ENCODE data around the gene ANKMY1. TPM values are rescaled to one million over a fixed set of nuclear protein-coding genes. Genes with fewer than 3 reads are reported as not detected.

ANKMY1 gene
- total and polyA plus RNA-seq, 4 donors: 9.3 to 34.8 (median 14.8) TPM

DNA sequence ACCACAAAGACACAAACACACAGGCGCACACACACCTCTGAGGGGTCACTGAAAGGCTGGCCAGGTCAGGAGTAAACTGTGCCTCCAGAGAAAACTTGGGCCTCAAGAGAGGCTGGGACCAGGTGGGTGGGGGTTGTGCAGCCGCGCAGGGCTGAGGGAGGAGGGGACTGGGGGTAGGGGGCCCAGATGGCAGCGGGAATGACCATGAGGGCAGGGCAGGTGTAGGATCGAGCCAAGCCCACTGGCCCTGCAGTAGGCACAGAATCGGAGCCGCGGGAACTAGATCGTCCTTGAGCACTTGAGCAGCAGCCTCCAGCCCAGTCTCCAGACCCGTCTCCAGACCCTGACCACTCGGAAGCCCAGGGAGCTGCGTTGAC is 36.8 kb downstream of the ANKMY1 start:
- no peak overlapping the region for H3K9ac ChIP-seq (ENCODE audit: insufficient read depth in 1 of 2, low read length in 2 of 2)
- H3K4me1 ChIP-seq (ENCODE audit: control insufficient read depth in 5 of 5, insufficient read depth in 5 of 5, low read length in 5 of 5): peaks cover 0 to 13% (median 3%) of the 10 kb centered on the region in 5 donors
- DNase-seq (no peak), ATAC-seq (ENCODE audit: insufficient read depth, low FRiP score) (no peak)
- H3K27me3 ChIP-seq (ENCODE audit: control insufficient read depth in 3 of 3, insufficient read depth in 3 of 3, low read length in 2 of 3): peaks cover 0 to 11% (median 5%) of the 10 kb centered on the region in 3 donors
- H3K9me3 ChIP-seq (ENCODE audit: control insufficient read depth in 4 of 4, insufficient read depth in 3 of 4, low read length in 3 of 4): peaks cover 0 to 8% (median under 1%) of the 10 kb centered on the region in 4 donors
- no peak overlapping the region for H3K27ac ChIP-seq (ENCODE audit: low read depth in 1 of 2, low read length in 1 of 2)
- WGBS, 2 donors: 93 to 95% methylated on average over 12 of the region's 12 CpGs
- H3K4me3 ChIP-seq: no peak overlapping the region
- H3K36me3 ChIP-seq (ENCODE audit: control insufficient read depth in 4 of 4, insufficient read depth in 4 of 4, low read length in 4 of 4): peaks cover 0 to 11% (median 6%) of the 10 kb centered on the region in 4 donors
- TF ChIP-seq, protein P1, sequence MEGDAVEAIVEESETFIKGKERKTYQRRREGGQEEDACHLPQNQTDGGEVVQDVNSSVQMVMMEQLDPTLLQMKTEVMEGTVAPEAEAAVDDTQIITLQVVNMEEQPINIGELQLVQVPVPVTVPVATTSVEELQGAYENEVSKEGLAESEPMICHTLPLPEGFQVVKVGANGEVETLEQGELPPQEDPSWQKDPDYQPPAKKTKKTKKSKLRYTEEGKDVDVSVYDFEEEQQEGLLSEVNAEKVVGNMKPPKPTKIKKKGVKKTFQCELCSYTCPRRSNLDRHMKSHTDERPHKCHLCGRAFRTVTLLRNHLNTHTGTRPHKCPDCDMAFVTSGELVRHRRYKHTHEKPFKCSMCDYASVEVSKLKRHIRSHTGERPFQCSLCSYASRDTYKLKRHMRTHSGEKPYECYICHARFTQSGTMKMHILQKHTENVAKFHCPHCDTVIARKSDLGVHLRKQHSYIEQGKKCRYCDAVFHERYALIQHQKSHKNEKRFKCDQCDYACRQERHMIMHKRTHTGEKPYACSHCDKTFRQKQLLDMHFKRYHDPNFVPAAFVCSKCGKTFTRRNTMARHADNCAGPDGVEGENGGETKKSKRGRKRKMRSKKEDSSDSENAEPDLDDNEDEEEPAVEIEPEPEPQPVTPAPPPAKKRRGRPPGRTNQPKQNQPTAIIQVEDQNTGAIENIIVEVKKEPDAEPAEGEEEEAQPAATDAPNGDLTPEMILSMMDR (IDR thresholded peaks at IDR 0.05; ENCODE audit: control extremely low read depth, extremely low read depth): no peak

GRCh38 chr2:240520130-240520973 is 37.4 kb downstream of the ANKMY1 start:
- H3K36me3 ChIP-seq (ENCODE audit: control insufficient read depth in 4 of 4, insufficient read depth in 4 of 4, low read length in 4 of 4): peaks cover 0 to 10% (median 1%) of the 10 kb centered on the region in 4 donors
- no peak overlapping the region for H3K4me3 ChIP-seq
- H3K4me1 ChIP-seq (ENCODE audit: control insufficient read depth in 5 of 5, insufficient read depth in 5 of 5, low read length in 5 of 5): peaks cover 0 to 13% (median 3%) of the 10 kb centered on the region in 5 donors
- 34 to 35% methylated on average over 48 to 52 of the region's 52 CpGs for WGBS, 2 donors
- no peak overlapping the region for H3K27ac ChIP-seq (ENCODE audit: low read depth in 1 of 2, low read length in 1 of 2)
- ATAC-seq (ENCODE audit: insufficient read depth, low FRiP score) (no peak), DNase-seq (no peak)
- peaks cover 0 to 11% (median 5%) of the 10 kb centered on the region in 3 donors for H3K27me3 ChIP-seq (ENCODE audit: control insufficient read depth in 3 of 3, insufficient read depth in 3 of 3, low read length in 2 of 3)
- TF ChIP-seq, protein P1 (IDR thresholded peaks at IDR 0.05; ENCODE audit: control extremely low read depth, extremely low read depth): no peak
- H3K9ac ChIP-seq (ENCODE audit: insufficient read depth in 1 of 2, low read length in 2 of 2): no peak overlapping the region
- peaks cover 0 to 8% (median under 1%) of the 10 kb centered on the region in 4 donors for H3K9me3 ChIP-seq (ENCODE audit: control insufficient read depth in 4 of 4, insufficient read depth in 3 of 4, low read length in 3 of 4)

DNA sequence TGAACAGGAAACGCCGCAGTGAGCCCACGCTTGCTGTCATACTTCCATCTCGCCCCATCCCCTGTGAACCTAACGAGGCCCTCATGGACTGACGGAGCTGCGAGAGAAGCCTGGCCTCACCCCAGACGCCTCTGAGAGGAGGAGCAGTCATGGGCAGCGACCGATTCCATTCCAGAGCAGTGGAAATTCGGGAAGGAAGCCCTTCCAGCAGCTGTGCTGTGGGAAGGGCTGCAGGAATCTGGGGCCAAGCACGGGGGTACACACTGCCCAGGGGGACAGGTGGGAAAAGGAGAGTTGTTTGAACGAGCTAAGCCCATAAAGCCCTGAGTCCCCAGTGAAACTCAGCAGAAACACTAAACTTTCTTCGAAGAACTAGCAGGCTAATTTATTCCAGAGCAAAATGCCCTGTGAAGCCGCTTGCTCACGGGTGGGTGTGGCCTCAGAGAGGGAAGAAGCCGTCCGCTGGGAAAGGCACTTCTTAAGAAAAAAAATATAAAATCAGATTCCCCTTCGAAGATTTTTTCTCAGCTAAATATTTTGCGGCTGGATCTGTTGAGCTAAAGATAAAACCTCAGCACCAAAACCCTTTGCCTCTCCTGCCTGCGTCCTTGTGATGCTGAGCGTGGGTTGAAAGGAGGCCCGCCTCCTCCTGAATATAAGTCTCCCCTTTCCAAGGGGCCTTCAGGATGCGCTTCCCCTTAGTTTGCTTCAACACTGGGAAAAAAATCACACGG is 38.2 kb downstream of the ANKMY1 start:
- no peak overlapping the region for H3K27ac ChIP-seq (ENCODE audit: low read depth in 1 of 2, low read length in 1 of 2)
- H3K27me3 ChIP-seq (ENCODE audit: control insufficient read depth in 3 of 3, insufficient read depth in 3 of 3, low read length in 2 of 3): peaks cover 0 to 11% (median 5%) of the 10 kb centered on the region in 3 donors
- H3K9ac ChIP-seq (ENCODE audit: insufficient read depth in 1 of 2, low read length in 2 of 2): peak overlapping the region in 1 of 2 donors; percentile 23
- H3K9me3 ChIP-seq (ENCODE audit: control insufficient read depth in 4 of 4, insufficient read depth in 3 of 4, low read length in 3 of 4): peaks cover 0 to 4% (median 0%) of the 10 kb centered on the region in 4 donors
- peaks cover 0 to 10% (median 0%) of the 10 kb centered on the region in 4 donors for H3K36me3 ChIP-seq (ENCODE audit: control insufficient read depth in 4 of 4, insufficient read depth in 4 of 4, low read length in 4 of 4)
- WGBS, 2 donors: 53 to 57% methylated on average over 25 of the region's 25 CpGs
- ATAC-seq (ENCODE audit: insufficient read depth, low FRiP score): no peak
- TF ChIP-seq, protein P1 (IDR thresholded peaks at IDR 0.05; ENCODE audit: control extremely low read depth, extremely low read depth): no peak
- peaks cover 0 to 13% (median 3%) of the 10 kb centered on the region in 5 donors for H3K4me1 ChIP-seq (ENCODE audit: control insufficient read depth in 5 of 5, insufficient read depth in 5 of 5, low read length in 5 of 5)
- H3K4me3 ChIP-seq: no peak overlapping the region
- peak in 2 of 3 donors; percentile 27 to 34 for DNase-seq
